NOMO-1 treated with DMSO at 0.1 percent for 48 hours (cell line): ENCODE data around the gene PRSS57.

Source experiments
- DNase-seq: peaks from one replicate; lab custom pipeline; 2025; ENCODE audit not compliant: unreplicated experiment; lab: John Stamatoyannopoulos, UW

The PRSS57 gene

GRCh38 chr19:639253-640160 is 55.7 kb downstream of the PRSS57 start, which contains the start of gene FGF22:
FGF22 (plus strand) TSS chr19:639879; CDS start chr19:639926, 47 bp downstream.
- peak; percentile 74 for DNase-seq

- DNase-seq: no peak
Observed at GRCh38 chr19:638906-639252, 56.4 kb downstream of the PRSS57 start.
